Measurements from ENCODE around the gene SLC1A3. TPM values are rescaled to one million over a fixed set of nuclear protein-coding genes. Genes with fewer than 3 reads are reported as not detected.

The SLC1A3 gene
- total RNA-seq, 1 donor from 2014 or later: 0.82 TPM

GRCh38 chr5:36667824-36668223 lies 61.4 kb downstream of the SLC1A3 start:
- CTCF ChIA-PET: no interaction called here
- DNase-seq: no peak
- no peaks in the 10 kb centered on the region for H3K36me3 Mint-ChIP-seq (ENCODE audit: low read depth)
- no peak for ATAC-seq (ENCODE audit: low read depth)
- intact Hi-C loops (cut with micrococcal nuclease): no loop called here
- H3K27ac Mint-ChIP-seq: no peak overlapping the region
- no peaks in the 10 kb centered on the region for H3K4me1 Mint-ChIP-seq
- peaks cover 9% of the 10 kb centered on the region for H3K27me3 Mint-ChIP-seq
- POLR2A ChIA-PET: no interaction called here
- no peak overlapping the region for H3K4me3 Mint-ChIP-seq
- TF ChIP-seq, protein P1, sequence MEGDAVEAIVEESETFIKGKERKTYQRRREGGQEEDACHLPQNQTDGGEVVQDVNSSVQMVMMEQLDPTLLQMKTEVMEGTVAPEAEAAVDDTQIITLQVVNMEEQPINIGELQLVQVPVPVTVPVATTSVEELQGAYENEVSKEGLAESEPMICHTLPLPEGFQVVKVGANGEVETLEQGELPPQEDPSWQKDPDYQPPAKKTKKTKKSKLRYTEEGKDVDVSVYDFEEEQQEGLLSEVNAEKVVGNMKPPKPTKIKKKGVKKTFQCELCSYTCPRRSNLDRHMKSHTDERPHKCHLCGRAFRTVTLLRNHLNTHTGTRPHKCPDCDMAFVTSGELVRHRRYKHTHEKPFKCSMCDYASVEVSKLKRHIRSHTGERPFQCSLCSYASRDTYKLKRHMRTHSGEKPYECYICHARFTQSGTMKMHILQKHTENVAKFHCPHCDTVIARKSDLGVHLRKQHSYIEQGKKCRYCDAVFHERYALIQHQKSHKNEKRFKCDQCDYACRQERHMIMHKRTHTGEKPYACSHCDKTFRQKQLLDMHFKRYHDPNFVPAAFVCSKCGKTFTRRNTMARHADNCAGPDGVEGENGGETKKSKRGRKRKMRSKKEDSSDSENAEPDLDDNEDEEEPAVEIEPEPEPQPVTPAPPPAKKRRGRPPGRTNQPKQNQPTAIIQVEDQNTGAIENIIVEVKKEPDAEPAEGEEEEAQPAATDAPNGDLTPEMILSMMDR (IDR thresholded peaks at IDR 0.05): no peak
- no peaks in the 10 kb centered on the region for H3K9me3 Mint-ChIP-seq

DNA sequence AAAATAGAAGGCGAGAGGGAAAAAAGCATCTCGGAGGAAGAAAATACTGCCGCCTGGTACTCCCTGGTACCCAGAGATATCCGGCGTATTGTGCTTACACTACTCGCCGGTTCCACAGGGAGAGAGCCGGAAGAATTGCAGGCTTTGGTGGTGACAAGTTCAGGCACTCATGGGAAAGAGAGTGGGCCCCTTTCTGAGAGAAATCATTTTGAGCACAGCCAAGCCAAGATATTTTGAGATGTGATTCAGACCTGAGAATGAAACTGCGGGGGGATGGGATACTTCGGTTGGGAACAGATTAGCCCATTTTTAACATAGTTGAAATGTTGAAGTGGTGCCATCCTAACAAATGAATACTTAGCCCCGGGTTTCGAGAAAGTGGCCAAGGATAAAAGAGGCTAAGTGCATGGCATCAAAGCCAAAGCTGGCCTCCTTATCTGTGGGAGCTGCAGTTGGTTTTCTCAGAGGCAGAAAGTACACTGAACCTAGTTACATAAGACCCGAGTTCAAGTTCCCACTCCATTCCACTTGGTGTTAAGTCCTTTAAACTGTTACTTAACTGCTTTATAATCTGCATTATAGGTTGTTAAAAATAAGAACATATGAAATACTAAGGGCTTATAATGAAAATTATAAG lies 62.7 kb downstream of the SLC1A3 start:
- Mint-ChIP-seq H3K36me3 (ENCODE audit: low read depth) (no peaks in the 10 kb centered on the region), H3K4me1 (no peaks in the 10 kb centered on the region), H3K4me3 (no peak overlapping the region), H3K27ac (no peak overlapping the region), H3K9me3 (no peaks in the 10 kb centered on the region), H3K27me3 (peaks cover 6% of the 10 kb centered on the region)
- DNase-seq: no peak
- CTCF ChIA-PET: no interaction called here
- POLR2A ChIA-PET: no interaction called here
- ATAC-seq (ENCODE audit: low read depth): no peak
- TF ChIP-seq, protein P1 (IDR thresholded peaks at IDR 0.05): no peak
- intact Hi-C loops (cut with micrococcal nuclease): no loop called here

DNA sequence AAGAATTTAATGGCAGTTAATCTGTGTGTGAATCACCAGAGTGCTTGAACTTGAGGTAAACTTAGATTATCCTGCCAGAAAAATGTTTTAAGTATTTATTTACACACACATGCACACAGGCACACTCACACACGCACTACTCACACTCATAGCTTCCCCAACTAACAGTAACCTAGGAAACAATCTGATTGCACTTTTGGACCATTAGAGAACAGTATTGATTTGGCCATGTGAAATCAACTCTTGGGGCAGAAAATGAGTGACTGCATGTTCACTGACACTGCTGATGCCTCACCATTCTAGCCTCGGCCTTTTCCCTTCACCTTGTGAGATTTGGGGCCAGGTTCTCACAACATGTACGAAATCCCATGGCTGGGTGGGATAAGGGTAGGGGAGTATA lies 64.1 kb downstream of the SLC1A3 start:
- ChIA-PET POLR2A (no interaction called here), CTCF (no interaction called here)
- intact Hi-C loops (cut with micrococcal nuclease): no loop called here
- H3K9me3 Mint-ChIP-seq: no peaks in the 10 kb centered on the region
- H3K4me1 Mint-ChIP-seq: no peaks in the 10 kb centered on the region
- TF ChIP-seq, protein P1 (IDR thresholded peaks at IDR 0.05): no peak
- no peaks in the 10 kb centered on the region for H3K36me3 Mint-ChIP-seq (ENCODE audit: low read depth)
- ATAC-seq (ENCODE audit: low read depth) (no peak), DNase-seq (no peak)
- H3K27me3 Mint-ChIP-seq: peaks cover 6% of the 10 kb centered on the region
- no peak overlapping the region for H3K4me3 Mint-ChIP-seq
- no peak overlapping the region for H3K27ac Mint-ChIP-seq

- no peak overlapping the region for H3K27ac Mint-ChIP-seq
- POLR2A ChIA-PET: no interaction called here
- ATAC-seq (ENCODE audit: low read depth) (no peak), DNase-seq (no peak)
- TF ChIP-seq, protein P1 (IDR thresholded peaks at IDR 0.05): no peak
- intact Hi-C loops (cut with micrococcal nuclease): no loop called here
- H3K9me3 Mint-ChIP-seq: no peaks in the 10 kb centered on the region
- no peaks in the 10 kb centered on the region for H3K4me1 Mint-ChIP-seq
- no peak overlapping the region for H3K4me3 Mint-ChIP-seq
- no peaks in the 10 kb centered on the region for H3K36me3 Mint-ChIP-seq (ENCODE audit: low read depth)
- CTCF ChIA-PET: no interaction called here
- no peaks in the 10 kb centered on the region for H3K27me3 Mint-ChIP-seq
These were observed 68.9 kb downstream of the SLC1A3 start for GRCh38 chr5:36675282-36675681.

DNA sequence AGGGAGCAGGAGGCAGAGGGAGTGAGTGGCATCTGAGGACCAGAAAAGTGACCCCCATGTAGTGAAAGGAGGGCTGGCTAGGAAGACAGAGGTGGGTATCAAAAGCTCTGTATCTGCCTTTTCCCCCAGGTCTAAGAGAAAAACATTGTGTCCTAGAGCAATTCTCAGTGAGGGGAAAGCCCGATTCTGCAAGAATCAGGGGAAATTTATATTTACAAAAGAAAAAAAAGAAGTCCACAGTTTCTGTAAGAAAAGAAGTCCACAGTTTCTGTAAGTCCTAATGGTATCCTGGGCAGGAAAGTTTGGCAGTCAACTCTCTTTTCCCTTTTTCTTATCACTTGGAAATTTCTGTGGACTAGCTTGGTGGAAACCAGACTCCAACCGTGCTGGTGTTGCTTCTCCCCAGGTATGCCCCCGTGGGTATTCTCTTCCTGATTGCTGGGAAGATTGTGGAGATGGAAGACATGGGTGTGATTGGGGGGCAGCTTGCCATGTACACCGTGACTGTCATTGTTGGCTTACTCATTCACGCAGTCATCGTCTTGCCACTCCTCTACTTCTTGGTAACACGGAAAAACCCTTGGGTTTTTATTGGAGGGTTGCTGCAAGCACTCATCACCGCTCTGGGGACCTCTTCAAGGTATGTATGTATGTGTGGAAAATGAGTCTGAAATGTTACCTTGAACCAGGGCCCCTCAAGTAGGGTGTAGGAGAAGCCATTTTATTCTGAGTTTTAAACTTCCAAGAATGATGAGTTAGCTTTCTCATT lies 73.0 kb downstream of the SLC1A3 start:
- CTCF ChIA-PET: no interaction called here
- intact Hi-C loops (cut with micrococcal nuclease): no loop called here
- H3K27me3 Mint-ChIP-seq: no peaks in the 10 kb centered on the region

More for the DNA sequence above, 73.0 kb downstream of the SLC1A3 start:
- no peaks in the 10 kb centered on the region for H3K9me3 Mint-ChIP-seq
- TF ChIP-seq, protein P1 (IDR thresholded peaks at IDR 0.05): no peak
- DNase-seq (no peak), ATAC-seq (ENCODE audit: low read depth) (no peak)
- no peaks in the 10 kb centered on the region for H3K36me3 Mint-ChIP-seq (ENCODE audit: low read depth)
- H3K4me1 Mint-ChIP-seq: no peaks in the 10 kb centered on the region
- POLR2A ChIA-PET: no interaction called here
- no peak overlapping the region for H3K4me3 Mint-ChIP-seq
- H3K27ac Mint-ChIP-seq: no peak overlapping the region
